GM19238 (cell line): ENCODE data around the gene BANF1.

Source experiments
- DNase-seq: peaks from one replicate; pipeline ENCODE4 v3.0.0; 2011; ENCODE audit warnings: low spot score; ENCODE audit not compliant: insufficient read length

Gene BANF1

GRCh38 chr11:66001942-66002647 lies at the start of gene BANF1, which contains the start of gene EIF1AD:
BANF1 (plus strand) TSS chr11:66002503; CDS start chr11:66003251, 748 bp downstream.
EIF1AD (minus strand) TSS chr11:66002157; CDS start chr11:66000389, 1,768 bp downstream.
- DNase-seq, result peak; percentile 92

DNA sequence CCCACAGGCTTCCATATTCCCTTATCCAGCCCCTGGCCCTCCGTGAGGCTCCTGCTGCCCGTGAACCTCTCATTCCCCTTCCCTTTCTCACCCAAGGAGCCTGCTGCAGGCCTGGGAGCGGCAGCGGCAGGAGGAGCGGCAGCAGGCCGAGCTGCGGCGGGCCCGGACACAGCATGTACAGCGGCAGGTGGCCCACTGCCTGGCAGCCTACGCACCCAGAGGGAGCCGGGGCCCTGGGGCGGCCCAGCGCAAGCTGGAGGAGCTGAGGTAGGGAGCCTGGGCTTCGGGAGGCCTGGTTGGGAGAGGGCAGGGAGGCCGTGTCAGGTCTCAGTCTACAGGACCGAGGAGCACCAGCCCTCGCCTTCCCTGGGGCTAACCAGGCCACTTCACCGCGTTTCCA lies 48.8 kb upstream of the BANF1 start:
- no peak for DNase-seq

- no peak for DNase-seq
Measured at GRCh38 chr11:65954771-65955170, 47.5 kb upstream of the BANF1 start.

DNA sequence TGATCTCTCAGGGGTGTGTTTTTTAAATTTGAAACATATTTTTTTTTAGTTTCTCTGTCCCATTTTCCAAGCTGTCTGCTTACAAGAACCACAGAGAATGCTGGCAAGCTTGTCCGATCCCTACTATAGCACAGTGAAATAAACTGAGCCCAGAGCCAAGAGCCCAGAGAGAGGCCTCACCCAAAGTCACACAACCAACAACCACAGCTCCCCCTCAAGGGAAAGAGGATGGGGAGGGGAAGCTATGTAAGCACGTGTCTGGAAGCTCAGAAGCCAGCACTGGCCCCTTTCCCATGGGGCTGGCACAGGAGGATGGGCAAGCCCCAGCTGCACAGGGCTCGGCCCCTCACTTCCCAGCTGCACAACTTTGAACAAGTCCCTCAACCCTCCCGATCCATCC lies 44.0 kb upstream of the BANF1 start:
- no peak for DNase-seq

- no peak for DNase-seq
Measured at GRCh38 chr11:65958774-65959420, 43.4 kb upstream of the BANF1 start.

GRCh38 chr11:65960824-65961266 lies 41.5 kb upstream of the BANF1 start:
- DNase-seq, result no peak

DNA sequence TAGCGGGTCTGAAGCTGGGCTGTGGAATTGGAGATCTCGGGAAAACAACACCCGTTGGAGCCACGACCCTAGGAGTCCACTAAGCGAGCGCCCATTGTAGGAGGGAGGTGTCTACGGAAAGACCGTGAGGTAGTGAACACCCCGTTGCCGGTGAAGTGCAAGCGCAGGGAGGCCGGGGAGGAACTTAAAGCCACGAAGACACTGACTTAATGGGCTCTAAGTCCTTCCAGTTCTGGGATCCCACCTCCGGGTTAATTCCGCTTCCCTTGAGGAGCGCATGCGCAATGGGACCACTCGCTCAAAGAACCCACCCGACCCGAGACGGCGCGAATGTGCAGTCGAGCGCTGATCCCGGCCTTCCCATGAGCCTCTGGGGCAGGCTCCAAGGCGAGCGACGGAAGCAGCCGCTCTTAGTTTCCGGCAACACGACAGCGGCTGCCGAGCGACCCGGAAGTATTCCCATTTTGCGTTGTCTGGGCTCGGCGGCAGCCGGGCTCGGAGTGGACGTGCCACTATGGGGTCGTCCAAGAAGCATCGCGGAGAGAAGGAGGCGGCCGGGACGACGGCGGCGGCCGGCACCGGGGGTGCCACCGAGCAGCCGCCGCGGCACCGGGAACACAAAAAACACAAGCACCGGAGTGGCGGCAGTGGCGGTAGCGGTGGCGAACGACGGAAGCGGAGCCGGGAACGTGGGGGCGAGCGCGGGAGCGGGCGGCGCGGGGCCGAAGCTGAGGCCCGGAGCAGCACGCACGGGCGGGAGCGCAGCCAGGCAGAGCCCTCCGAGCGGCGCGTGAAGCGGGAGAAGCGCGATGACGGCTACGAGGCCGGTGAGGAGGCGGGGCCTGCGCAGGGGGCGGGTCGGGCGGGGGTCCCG lies 40.8 kb upstream of the BANF1 start, which contains the start of gene SART1:
Gene SART1, plus strand, starts transcription at position 468 of the 874 bp plus-strand sequence. Its CDS starts 47 bp downstream, at position 515.
- DNase-seq, result peak; percentile 99

- DNase-seq, result no peak
Measured at GRCh38 chr11:65962141-65962564, 40.1 kb upstream of the BANF1 start.

GRCh38 chr11:65964906-65965305 lies 37.4 kb upstream of the BANF1 start:
- no peak for DNase-seq

- DNase-seq, result no peak
Measured at GRCh38 chr11:65965986-65966762, 36.1 kb upstream of the BANF1 start.

DNA sequence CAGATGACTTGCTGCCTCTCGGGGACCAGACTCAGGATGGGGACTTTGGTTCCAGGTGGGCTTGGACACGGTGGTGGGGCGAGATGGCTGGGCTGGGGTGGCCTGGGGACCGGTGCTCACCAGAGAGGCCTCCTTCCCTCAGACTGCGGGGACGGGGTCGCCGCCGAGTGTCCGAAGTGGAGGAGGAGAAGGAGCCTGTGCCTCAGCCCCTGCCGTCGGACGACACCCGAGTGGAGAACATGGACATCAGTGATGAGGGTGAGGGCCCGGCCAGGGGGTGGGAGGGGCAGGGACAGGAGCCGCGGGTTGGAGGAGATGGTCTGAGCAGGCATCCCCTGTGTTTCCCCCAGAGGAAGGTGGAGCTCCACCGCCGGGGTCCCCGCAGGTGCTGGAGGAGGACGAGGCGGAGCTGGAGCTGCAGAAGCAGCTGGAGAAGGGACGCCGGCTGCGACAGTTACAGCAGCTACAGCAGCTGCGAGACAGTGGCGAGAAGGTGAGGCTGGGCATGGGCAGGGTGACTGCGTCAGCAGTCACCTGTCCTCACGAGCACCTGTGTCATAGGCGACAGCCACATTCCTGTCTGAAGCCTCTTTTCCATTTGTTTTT lies 34.9 kb upstream of the BANF1 start:
- DNase-seq, result no peak

GRCh38 chr11:65968600-65969482 lies 33.5 kb upstream of the BANF1 start:
- DNase-seq, result no peak

DNA sequence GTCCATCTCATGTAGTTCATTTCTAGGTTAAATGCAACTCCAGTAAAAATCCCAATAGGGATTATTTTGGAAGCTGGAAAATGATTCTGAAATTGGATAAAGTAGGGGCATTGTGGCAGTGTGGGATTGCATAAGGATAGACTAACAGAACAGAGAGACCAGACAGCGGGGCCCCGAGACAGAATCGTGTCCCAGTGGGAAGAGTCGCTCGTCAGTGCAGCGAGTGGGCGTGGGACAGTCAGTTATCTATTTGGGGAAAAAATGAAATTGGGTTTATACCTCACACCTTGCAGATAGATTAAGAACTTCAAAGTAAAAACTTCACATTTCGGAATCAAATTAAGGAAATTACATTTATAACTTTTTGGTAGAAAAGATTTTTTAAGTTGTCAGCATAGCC lies 30.2 kb upstream of the BANF1 start:
- no peak for DNase-seq

GRCh38 chr11:65973439-65974110 lies 28.7 kb upstream of the BANF1 start:
- no peak for DNase-seq

DNA sequence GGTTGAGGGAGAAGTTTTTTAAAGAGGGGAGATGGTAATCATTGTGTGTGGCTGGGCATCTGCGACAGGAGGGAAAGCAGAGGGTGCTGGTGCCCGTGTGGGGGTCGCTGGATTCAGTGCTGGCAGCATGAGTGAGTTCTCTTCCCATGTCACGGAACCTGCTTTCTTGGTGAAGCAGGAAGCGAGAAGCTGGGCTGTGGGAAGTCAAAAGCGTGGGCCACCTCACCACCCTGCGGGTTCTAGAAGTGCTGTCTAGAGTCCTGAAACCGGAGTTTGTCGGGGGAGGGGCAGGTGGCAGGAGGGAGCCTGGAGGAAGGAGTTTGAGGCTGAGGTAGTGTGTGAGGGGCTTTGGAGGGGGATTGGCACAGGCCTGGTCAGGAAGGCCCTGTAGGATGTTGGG lies 26.5 kb upstream of the BANF1 start:
- no peak for DNase-seq

DNA sequence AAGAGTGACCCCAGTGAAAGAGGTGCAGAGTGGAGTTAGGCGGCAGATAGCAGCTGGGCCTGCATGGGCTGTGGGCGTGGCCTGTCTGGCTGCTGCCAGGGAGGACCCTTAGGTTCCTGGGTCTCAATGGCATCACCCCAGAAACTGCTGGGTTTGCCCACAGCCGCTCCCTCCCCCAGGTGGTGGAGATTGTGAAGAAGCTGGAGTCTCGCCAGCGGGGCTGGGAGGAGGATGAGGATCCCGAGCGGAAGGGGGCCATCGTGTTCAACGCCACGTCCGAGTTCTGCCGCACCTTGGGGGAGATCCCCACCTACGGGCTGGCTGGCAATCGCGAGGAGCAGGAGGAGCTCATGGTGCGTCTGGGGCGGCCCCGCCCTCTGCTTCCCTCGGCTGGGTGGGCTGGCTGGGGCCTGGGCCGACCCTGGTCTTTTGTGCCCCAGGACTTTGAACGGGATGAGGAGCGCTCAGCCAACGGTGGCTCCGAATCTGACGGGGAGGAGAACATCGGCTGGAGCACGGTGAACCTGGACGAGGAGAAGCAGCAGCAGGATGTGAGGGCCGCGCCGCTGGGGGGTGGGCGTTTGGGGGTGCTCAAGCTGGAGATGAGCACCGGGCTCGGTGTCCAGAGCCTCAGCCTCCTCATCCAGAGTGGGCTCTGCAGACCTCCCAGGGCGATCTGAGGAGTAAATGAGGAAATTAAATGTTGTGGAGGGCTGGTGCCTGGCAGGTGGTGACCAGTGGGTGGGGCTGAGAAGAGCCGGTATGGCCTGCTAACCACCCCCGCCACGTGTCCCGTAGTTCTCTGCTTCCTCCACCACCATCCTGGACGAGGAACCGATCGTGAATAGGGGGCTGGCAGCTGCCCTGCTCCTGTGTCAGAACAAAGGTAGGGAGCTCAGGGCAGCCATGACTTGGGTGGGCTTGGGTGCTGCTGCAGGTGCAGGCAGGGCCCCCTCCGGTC lies 25.8 kb upstream of the BANF1 start:
- no peak for DNase-seq

GRCh38 chr11:65977621-65978390 lies 24.5 kb upstream of the BANF1 start:
- DNase-seq, result no peak
